GM19452 (cell line): ENCODE data around the gene SLC35C1.
A peak's percentile ranks its signal among the peaks of the same experiment; 100 is the strongest.
"Not testable (repeated sequence)": the region's sequence is repeated elsewhere in the genome, so short reads cannot be mapped to it uniquely, and the experiment has no call there.

Source experiments
- ATAC-seq: cut with Tn5 transposase; IDR thresholded peaks from one replicate; pipeline ENCODE4 v1.9.1; 2021; ENCODE audit not compliant: unreplicated experiment

SLC35C1 gene

GRCh38 chr11:45809456-45810395 is 4.8 kb downstream of the SLC35C1 start:
- ATAC-seq: no peak

- no peak for ATAC-seq
Observed at GRCh38 chr11:45810431-45811108, 5.6 kb downstream of the SLC35C1 start.

- no peak for ATAC-seq
Observed at GRCh38 chr11:45811109-45811435, 6.1 kb downstream of the SLC35C1 start.

- ATAC-seq: no peak
Observed at GRCh38 chr11:45811571-45812290, 6.8 kb downstream of the SLC35C1 start.

DNA sequence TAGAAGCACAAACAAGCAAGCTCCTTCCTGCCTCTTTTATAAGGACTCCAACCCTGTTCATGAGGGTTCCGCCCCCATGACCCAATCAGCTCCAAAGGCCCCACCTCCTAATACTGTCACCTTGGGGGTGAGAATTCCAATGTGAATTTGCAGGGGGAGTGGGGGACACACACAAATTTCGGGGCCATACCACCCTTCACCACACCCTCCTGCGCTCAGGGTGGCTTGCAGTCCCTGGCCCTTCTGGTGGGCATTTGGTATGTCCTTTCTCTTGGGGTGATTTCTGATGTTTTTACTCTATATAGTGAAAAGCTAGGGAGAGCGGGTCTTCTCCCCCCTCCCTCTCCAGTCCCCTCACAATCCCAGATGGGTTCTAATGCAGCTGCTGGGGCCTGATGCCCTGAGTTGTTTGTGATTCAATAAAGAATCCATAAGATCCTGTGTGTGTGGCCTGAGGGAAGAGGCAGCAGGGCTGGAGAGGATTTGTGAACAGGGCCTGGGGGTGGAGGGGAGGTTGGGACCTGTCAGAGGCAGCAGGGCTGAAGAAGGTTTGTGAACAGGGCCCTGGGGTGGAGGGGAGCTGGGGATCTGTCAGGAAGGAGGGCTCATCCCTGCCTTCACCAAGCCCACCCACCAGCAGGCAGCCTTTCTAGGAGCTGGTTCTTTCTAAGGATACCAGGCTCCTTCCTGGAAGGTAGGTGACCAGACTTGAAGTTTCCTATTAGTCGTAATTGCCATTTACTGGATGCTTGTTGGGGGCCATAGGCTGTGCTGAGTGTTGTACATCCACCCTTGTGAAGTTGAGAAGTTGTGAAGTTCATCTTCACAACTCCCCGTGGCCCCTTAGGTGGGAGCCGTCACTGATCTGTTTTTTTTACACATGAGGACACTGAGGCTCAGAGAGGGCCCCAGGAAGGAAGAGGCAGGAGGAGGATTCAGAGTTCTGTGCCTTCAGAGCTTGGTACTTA is 7.9 kb downstream of the SLC35C1 start:
- ATAC-seq: no peak

- ATAC-seq: no peak
Observed at GRCh38 chr11:45815747-45816146, 10.8 kb downstream of the SLC35C1 start.

- ATAC-seq: no peak
Observed at GRCh38 chr11:45816614-45817013, 11.7 kb downstream of the SLC35C1 start.

DNA sequence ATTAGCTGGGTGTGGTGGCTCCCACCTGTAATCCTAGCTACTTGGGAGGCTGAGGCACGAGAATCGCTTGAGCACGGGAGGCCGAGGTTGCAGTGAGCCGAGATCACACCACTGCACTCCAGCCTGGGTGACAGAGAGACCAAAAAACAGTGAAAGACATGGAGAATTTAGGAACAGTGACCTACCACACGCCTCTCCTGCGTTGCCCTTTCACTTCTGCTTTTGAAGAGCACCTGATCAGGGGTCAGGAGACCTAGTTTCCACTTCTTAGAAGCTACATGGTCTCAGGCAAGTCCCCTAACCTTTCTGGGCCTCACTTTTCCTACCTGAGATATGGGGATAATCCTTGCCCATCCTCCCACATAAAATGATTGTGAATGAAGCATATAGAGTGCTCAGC is 12.2 kb downstream of the SLC35C1 start:
- ATAC-seq: peak; percentile 69

GRCh38 chr11:45818961-45819605 is 14.1 kb downstream of the SLC35C1 start:
- no peak for ATAC-seq

DNA sequence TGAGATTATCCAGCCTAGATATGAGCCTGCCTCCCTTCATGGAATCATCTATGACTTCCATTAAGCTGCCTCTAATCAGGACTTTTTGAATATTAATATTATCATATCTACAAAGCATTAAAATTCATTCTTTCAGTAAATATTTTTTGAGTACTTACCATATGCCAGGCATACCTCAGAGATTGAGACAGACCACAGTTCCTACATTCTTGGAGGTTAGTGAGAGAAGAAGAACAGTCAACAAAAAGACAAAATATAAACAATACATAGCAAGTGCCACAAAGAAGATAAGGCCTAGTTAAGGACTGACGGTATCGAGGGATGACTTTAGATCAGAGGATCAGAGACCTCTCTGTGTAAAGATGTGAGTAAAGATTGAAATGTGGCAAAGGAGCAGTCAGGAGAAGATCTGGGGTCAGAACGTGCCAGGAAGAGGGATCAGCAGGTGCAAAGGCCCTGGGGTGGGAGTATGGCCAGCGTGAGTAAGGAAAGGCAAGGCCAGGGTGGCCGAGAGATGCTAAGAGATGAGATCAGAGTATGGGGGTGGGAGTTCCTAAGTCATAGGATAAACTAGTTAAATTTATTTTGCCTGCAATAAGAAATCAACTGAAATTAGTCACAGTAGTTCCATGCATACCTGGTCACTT is 15.4 kb downstream of the SLC35C1 start:
- no peak for ATAC-seq

GRCh38 chr11:45826492-45826891 is 21.5 kb downstream of the SLC35C1 start:
- ATAC-seq: not testable (repeated sequence)

DNA sequence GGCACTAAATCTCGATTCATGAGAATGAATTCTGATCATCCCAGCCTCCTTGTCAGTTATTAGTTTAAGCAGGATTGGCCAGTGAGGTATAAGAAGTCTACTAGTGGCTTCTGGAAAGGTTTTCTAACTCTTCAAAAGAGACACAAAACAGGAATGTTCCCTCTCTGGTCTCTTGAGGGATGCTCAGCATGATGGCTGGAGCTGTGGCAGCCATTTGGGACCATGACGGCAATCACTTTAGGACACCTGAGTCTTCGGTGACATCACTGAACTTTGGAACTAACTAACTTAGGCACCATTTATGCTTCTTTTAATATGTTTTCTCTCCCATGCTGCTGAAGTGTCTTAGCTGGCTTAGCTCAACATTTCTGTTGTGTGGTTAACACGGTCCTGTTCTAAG is 22.2 kb downstream of the SLC35C1 start:
- no peak for ATAC-seq

DNA sequence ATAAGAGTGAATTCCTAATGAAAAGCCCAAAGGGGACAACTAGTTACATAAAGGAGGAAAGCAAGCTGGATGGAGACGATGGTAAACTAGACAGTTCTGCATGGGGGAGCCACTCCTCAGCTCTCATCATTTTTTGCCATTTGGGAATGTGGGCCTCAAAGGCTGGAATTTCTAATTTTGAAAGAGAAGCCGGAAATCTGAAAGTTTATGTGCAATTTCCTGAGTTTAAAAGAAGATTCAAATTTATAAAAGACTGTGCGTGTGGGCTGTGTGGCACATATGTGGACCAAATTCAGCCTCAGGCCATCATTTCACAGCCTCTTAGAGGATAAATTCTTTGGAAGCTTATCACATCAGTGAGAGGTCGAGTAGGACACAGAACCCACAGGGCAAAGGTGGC is 24.0 kb downstream of the SLC35C1 start:
- ATAC-seq: no peak

- no peak for ATAC-seq
Observed at GRCh38 chr11:45830596-45830995, 25.6 kb downstream of the SLC35C1 start.

DNA sequence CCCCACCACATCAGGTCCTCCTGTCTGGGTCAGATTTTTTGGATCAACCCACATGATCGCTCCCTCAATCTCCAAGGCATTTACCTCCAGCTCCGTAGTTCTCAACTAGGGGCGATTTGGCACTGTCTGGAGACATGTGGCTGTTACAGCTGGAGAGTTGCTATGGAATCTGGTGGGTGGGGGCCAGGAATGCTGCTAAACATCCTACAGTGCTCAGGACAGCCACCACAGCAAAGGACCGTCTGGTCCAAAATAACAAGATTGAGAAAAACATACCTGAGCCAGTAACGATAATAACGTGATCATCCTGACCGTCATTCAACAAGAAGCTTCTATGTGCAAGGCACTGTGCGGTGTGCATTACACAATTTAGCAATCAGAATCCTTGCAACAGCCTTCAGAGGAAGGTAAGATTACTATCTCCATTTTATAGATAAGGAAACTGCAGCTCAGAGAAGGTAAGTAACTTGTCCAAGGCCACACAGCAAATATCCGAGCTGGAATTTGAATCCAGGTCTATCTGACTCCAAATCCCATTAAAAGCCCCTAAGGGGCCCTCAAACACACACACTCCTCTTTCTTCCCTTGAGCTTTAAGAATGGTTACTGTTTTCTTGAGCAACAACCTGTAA is 28.0 kb downstream of the SLC35C1 start:
- ATAC-seq: no peak

GRCh38 chr11:45833761-45834160 is 28.8 kb downstream of the SLC35C1 start:
- ATAC-seq: no peak

DNA sequence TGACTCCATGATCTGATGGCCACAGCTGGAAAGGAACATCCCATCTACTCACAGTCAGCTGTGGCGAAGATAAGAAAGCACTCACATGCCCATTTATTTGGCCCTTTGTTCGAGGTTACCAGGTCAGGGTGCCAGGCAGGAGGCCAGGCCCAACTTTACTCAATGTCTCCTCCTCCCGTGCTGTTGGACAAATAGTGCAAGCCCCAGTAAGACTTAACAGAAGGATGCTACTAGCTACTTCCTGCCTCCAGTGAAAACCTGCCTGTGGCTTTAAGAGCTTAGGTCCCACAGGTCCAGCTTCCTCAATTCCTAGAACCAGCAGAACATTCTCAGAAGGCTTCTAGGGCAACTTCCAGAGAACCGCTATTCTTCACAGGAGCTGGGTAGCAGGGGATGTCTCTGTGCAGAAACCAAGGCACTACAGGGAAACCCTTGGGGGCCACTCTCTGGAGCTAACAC is 29.4 kb downstream of the SLC35C1 start:
- no peak for ATAC-seq

DNA sequence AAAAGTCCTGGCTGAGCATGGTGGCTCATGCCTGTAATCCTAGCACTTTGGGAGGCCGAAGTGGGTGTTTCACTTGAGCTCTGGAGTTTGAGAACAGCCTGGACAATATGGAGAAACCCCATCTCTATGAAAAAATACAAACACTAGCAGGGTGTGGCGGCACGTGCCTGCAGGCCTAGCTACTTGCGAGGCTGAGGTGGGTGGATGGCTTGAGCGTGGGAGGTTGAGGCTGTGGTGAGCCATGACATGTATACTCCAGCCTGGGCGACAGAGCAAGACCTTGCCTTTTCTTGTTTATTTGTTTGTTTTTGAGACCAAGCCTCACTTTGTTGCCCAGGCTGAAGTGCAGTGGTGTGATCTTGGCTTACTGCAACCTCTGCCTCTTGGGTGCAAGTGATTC is 34.3 kb downstream of the SLC35C1 start:
- ATAC-seq: no peak

GRCh38 chr11:45840251-45840650 is 35.3 kb downstream of the SLC35C1 start:
- not testable (repeated sequence) for ATAC-seq
